ENCODE data around the gene BRIX1. TPM values are rescaled to one million over a fixed set of nuclear protein-coding genes. Genes with fewer than 3 reads are reported as not detected.

BRIX1 gene
- total and polyA plus RNA-seq, 2 donors (not counting 1 experiment from before 2014, with no cell fraction given) = 42.3 to 46.9 TPM

GRCh38 chr5:34914671-34915138, 806 bp upstream of the BRIX1 start:
- no peak for TF ChIP-seq EZH2 (IDR thresholded peaks at IDR 0.05; ENCODE audit: low read length, missing control alignments)
- no peak for TF ChIP-seq CTCF (conservative IDR thresholded peaks at IDR 0.05 in 1 of 2, IDR thresholded peaks at IDR 0.05 in 1 of 2; ENCODE audit: low read depth in 1 of 2, low read length in 2 of 2)
- peak overlapping the region; percentile 94 for H3K4me2 ChIP-seq (ENCODE audit: extremely low read depth, insufficient read depth, low read length)
- peak overlapping the region; percentile 65 to 99 (median 95) for H3K4me3 ChIP-seq (replicated peaks in 1 of 4; ENCODE audit: control extremely low read depth in 1 of 4, insufficient read depth in 1 of 4, low read depth in 3 of 4, low read length in 4 of 4)
- peaks cover 8% of the 10 kb centered on the region for H3K36me3 ChIP-seq (ENCODE audit: control insufficient read depth, insufficient read depth, low read length)
- H3K4me1 ChIP-seq (ENCODE audit: control insufficient read depth, extremely low read depth, insufficient read depth, low read length) = peaks cover 4% of the 10 kb centered on the region
- H3K9ac ChIP-seq (ENCODE audit: insufficient read depth, low read length) = peak overlapping the region; percentile 80
- H2AFZ ChIP-seq (ENCODE audit: low read length) = peak overlapping the region; percentile 27
- no peaks in the 10 kb centered on the region for H4K20me1 ChIP-seq (ENCODE audit: control insufficient read depth, extremely low read depth, insufficient read depth, low read length)
- DNase-seq (ENCODE audit: low read depth in 2 of 2) = peak in 1 of 2 donors; percentile 45
- no peaks in the 10 kb centered on the region for H3K9me3 ChIP-seq (ENCODE audit: control insufficient read depth, insufficient read depth, low read depth, low read length)
- peaks cover 69% of the 10 kb centered on the region for H3K79me2 ChIP-seq (ENCODE audit: control insufficient read depth, insufficient read depth, low read length)
- peak overlapping the region; percentile 75 for H3K27ac ChIP-seq (ENCODE audit: insufficient read depth, low read length)
- no peaks in the 10 kb centered on the region for H3K27me3 ChIP-seq (ENCODE audit: control insufficient read depth, insufficient read depth, low read length)

GRCh38 chr5:34915856-34916192, 313 bp downstream of the BRIX1 start:
- Histone ChIP-seq H3K4me3 (replicated peaks in 1 of 4; ENCODE audit: control extremely low read depth in 1 of 4, insufficient read depth in 1 of 4, low read depth in 3 of 4, low read length in 4 of 4) (peak overlapping the region; percentile 65 to 99 (median 95)), H3K27ac (ENCODE audit: insufficient read depth, low read length) (peak overlapping the region; percentile 75), H3K9me3 (ENCODE audit: control insufficient read depth, insufficient read depth, low read depth, low read length) (no peaks in the 10 kb centered on the region), H3K36me3 (ENCODE audit: control insufficient read depth, insufficient read depth, low read length) (peaks cover 7% of the 10 kb centered on the region), H3K4me1 (ENCODE audit: control insufficient read depth, extremely low read depth, insufficient read depth, low read length) (peaks cover 4% of the 10 kb centered on the region), H3K79me2 (ENCODE audit: control insufficient read depth, insufficient read depth, low read length) (peaks cover 71% of the 10 kb centered on the region), H4K20me1 (ENCODE audit: control insufficient read depth, extremely low read depth, insufficient read depth, low read length) (no peaks in the 10 kb centered on the region), H3K9ac (ENCODE audit: insufficient read depth, low read length) (peak overlapping the region; percentile 80), H2AFZ (ENCODE audit: low read length) (peak overlapping the region; percentile 88), H3K4me2 (ENCODE audit: extremely low read depth, insufficient read depth, low read length) (peak overlapping the region; percentile 92), H3K27me3 (ENCODE audit: control insufficient read depth, insufficient read depth, low read length) (no peaks in the 10 kb centered on the region)
- DNase-seq (ENCODE audit: low read depth in 2 of 2) = peak in 1 of 2 donors; percentile 8
- no peak for TF ChIP-seq CTCF (conservative IDR thresholded peaks at IDR 0.05 in 1 of 2, IDR thresholded peaks at IDR 0.05 in 1 of 2; ENCODE audit: low read depth in 1 of 2, low read length in 2 of 2)
- TF ChIP-seq EZH2 (IDR thresholded peaks at IDR 0.05; ENCODE audit: low read length, missing control alignments) = no peak

- H3K4me3 ChIP-seq (replicated peaks in 1 of 4; ENCODE audit: control extremely low read depth in 1 of 4, insufficient read depth in 1 of 4, low read depth in 3 of 4, low read length in 4 of 4) = peak overlapping the region; percentile 65 to 99 (median 95)
- no peaks in the 10 kb centered on the region for H3K9me3 ChIP-seq (ENCODE audit: control insufficient read depth, insufficient read depth, low read depth, low read length)
- peaks cover 4% of the 10 kb centered on the region for H3K4me1 ChIP-seq (ENCODE audit: control insufficient read depth, extremely low read depth, insufficient read depth, low read length)
- peak overlapping the region; percentile 80 for H3K9ac ChIP-seq (ENCODE audit: insufficient read depth, low read length)
- H3K4me2 ChIP-seq (ENCODE audit: extremely low read depth, insufficient read depth, low read length) = peak overlapping the region; percentile 92
- H2AFZ ChIP-seq (ENCODE audit: low read length) = no peak overlapping the region
- H3K27me3 ChIP-seq (ENCODE audit: control insufficient read depth, insufficient read depth, low read length) = no peaks in the 10 kb centered on the region
- H3K27ac ChIP-seq (ENCODE audit: insufficient read depth, low read length) = peak overlapping the region; percentile 75
- no peaks in the 10 kb centered on the region for H4K20me1 ChIP-seq (ENCODE audit: control insufficient read depth, extremely low read depth, insufficient read depth, low read length)
- TF ChIP-seq CTCF (conservative IDR thresholded peaks at IDR 0.05 in 1 of 2, IDR thresholded peaks at IDR 0.05 in 1 of 2; ENCODE audit: low read depth in 1 of 2, low read length in 2 of 2) (no peak), EZH2 (IDR thresholded peaks at IDR 0.05; ENCODE audit: low read length, missing control alignments) (no peak)
- peaks cover 65% of the 10 kb centered on the region for H3K79me2 ChIP-seq (ENCODE audit: control insufficient read depth, insufficient read depth, low read length)
- DNase-seq (ENCODE audit: low read depth in 2 of 2) = no peak
- H3K36me3 ChIP-seq (ENCODE audit: control insufficient read depth, insufficient read depth, low read length) = peaks cover 5% of the 10 kb centered on the region
Observed at GRCh38 chr5:34916518-34916917, 1.0 kb downstream of the BRIX1 start.
